ENCODE results near the gene UPP2. TPM values are rescaled to one million over a fixed set of nuclear protein-coding genes. Genes with fewer than 3 reads are reported as not detected.

Gene UPP2
- total and polyA plus RNA-seq, 3 donors from 2014 or later = 0.16 TPM; not detected in 2

GRCh38 chr2:158181171-158181570, 79.5 kb downstream of the UPP2 start:
- no peak overlapping the region for H3K4me3 ChIP-seq
- no peaks in the 10 kb centered on the region for H3K27me3 ChIP-seq
- TF ChIP-seq POLR2A (IDR thresholded peaks at IDR 0.05) = no peak
- no peak for TF ChIP-seq CTCF (IDR thresholded peaks at IDR 0.05)
- no peaks in the 10 kb centered on the region for H3K4me1 ChIP-seq
- intact Hi-C loops (cut with DNase I; ENCODE audit: low total_unique reads) = loop anchor here (10.0 kb wide), 1 partner anchor 346 kb away; no protein-coding TSS in a partner anchor
- H3K9me3 ChIP-seq = no peaks in the 10 kb centered on the region
- H3K36me3 ChIP-seq (ENCODE audit: low read depth, missing control alignments) = no peaks in the 10 kb centered on the region
- no peak for DNase-seq
- WGBS, 2 donors = 90 to 95% methylated on average over 2 of the region's 2 CpGs
- no peak overlapping the region for H3K27ac ChIP-seq

DNA sequence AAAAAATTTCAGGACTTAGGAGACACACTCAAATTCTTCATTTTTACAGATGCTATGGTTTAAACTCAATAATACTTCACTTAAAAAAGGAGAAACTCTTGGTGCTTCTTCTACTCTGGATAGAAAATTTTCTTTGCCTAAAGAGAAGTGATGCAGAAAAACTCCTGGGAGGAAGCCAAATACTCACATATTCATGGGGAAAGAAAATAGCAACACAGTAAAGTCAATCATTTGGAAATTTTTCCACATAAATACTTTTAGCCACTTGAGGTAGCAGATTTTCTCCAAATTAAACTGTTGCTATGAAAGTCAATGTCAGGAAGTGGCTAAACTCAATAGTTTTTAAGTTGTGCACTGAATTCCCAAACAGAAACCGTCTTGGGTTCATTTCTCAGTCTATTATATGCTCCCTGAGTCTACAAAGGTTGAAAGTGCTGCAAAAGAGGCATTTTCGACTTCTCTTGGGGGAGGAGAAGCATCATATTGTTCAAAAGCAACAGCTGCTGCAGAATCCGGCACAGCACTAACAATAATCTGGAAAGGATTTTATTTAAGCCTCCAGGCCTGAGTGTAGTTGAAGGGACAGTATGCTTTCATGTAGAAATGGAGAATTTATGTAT, 81.1 kb downstream of the UPP2 start:
- Histone ChIP-seq H3K27me3 (no peaks in the 10 kb centered on the region), H3K36me3 (ENCODE audit: low read depth, missing control alignments) (no peaks in the 10 kb centered on the region), H3K4me1 (no peaks in the 10 kb centered on the region), H3K9me3 (no peaks in the 10 kb centered on the region), H3K4me3 (no peak overlapping the region), H3K27ac (no peak overlapping the region)
- no peak for DNase-seq
- TF ChIP-seq CTCF (IDR thresholded peaks at IDR 0.05) (no peak), POLR2A (IDR thresholded peaks at IDR 0.05) (no peak)
- 66 to 69% methylated on average over 3 of the region's 3 CpGs for WGBS, 2 donors
- intact Hi-C loops (cut with DNase I; ENCODE audit: low total_unique reads) = loop anchor here (10.0 kb wide), 1 partner anchor 348 kb away; no protein-coding TSS in a partner anchor

- Histone ChIP-seq H3K4me3 (no peak overlapping the region), H3K27me3 (no peaks in the 10 kb centered on the region), H3K27ac (no peak overlapping the region), H3K9me3 (no peaks in the 10 kb centered on the region), H3K4me1 (no peaks in the 10 kb centered on the region), H3K36me3 (ENCODE audit: low read depth, missing control alignments) (no peaks in the 10 kb centered on the region)
- TF ChIP-seq POLR2A (IDR thresholded peaks at IDR 0.05) = no peak
- no peak for TF ChIP-seq CTCF (IDR thresholded peaks at IDR 0.05)
- intact Hi-C loops (cut with DNase I; ENCODE audit: low total_unique reads) = loop anchor here (10.0 kb wide), 1 partner anchor 349 kb away; no protein-coding TSS in a partner anchor
- WGBS, 2 donors = 70 to 73% methylated on average over 1 of the region's 1 CpG
- no peak for DNase-seq
Measured at GRCh38 chr2:158184001-158184400, 82.3 kb downstream of the UPP2 start.

- Histone ChIP-seq H3K36me3 (ENCODE audit: low read depth, missing control alignments) (no peaks in the 10 kb centered on the region), H3K4me1 (no peaks in the 10 kb centered on the region), H3K27me3 (no peaks in the 10 kb centered on the region), H3K9me3 (no peaks in the 10 kb centered on the region), H3K27ac (no peak overlapping the region), H3K4me3 (no peak overlapping the region)
- WGBS, 2 donors = 95 to 96% methylated on average over 3 of the region's 3 CpGs
- TF ChIP-seq POLR2A (IDR thresholded peaks at IDR 0.05) (no peak), CTCF (IDR thresholded peaks at IDR 0.05) (no peak)
- intact Hi-C loops (cut with DNase I; ENCODE audit: low total_unique reads) = loop anchor here (10.0 kb wide), 1 partner anchor 350 kb away; no protein-coding TSS in a partner anchor
- DNase-seq = no peak
Measured at GRCh38 chr2:158184556-158185343, 83.1 kb downstream of the UPP2 start.

Other genes starting within 250 kb of the UPP2 start
- gene ACVR1, start 225.5 kb upstream of the UPP2 start, total RNA-seq = 10 to 100 TPM; 10.3 to 14.9 TPM
- 15.3 TPM for gene ACVR1, start 225.5 kb upstream of the UPP2 start, polyA plus RNA-seq (ENCODE audit: insufficient read depth, low read depth, low replicate concordance)